Heart right ventricle (tissue), 16 donors: ENCODE measurements around the gene SLIT3. TPM values are rescaled to one million over a fixed set of nuclear protein-coding genes. Genes with fewer than 3 reads are reported as not detected.

Experiments used
- ATAC-seq, 8 donors: fragments of 200-7000 bp; cut with Tn5 transposase; one replicate each; pipeline ENCODE4 v1.9.1; 2020; ENCODE audit warnings: mild to moderate bottlenecking in 8 of 8, moderate library complexity in 8 of 8, moderate number of reproducible peaks in 1 of 8
- DNase-seq, 2 donors: peaks; one replicate each; pipeline ENCODE4 v3.0.0-alpha.2; 2020
- H3K27ac ChIP-seq, 10 donors: fragments of 200-600 bp; sonication (generic) in 2 of 10; one replicate each; pipeline versions ENCODE4 v1.5.0 to v1.8.0; 2020 to 2022; ENCODE audit warnings: mild to moderate bottlenecking in 3 of 10
- H3K27me3 ChIP-seq, 7 donors: fragments of 200-600 bp; one replicate each; pipeline ENCODE4 v1.8.0; 2021 to 2022; ENCODE audit warnings: mild to moderate bottlenecking in 2 of 7
- H3K36me3 ChIP-seq, 9 donors: fragments of 200-600 bp; sonication (generic) in 1 of 9; one replicate each; pipeline versions ENCODE4 v1.5.0 to v1.8.0; 2020 to 2022; ENCODE audit warnings: mild to moderate bottlenecking in 2 of 9
- H3K4me1 ChIP-seq, 9 donors: fragments of 200-600 bp; sonication (generic) in 1 of 9; one replicate each; pipeline versions ENCODE4 v1.5.0 to v1.8.0; 2020 to 2022; ENCODE audit warnings: mild to moderate bottlenecking in 4 of 9
- H3K4me3 ChIP-seq, 10 donors: fragments of 200-600 bp; sonication (generic) in 2 of 10; one replicate each; pipeline versions ENCODE4 v1.5.0 to v1.8.0; 2020 to 2022; ENCODE audit warnings: mild to moderate bottlenecking in 7 of 10, moderate library complexity in 2 of 10
- H3K9me3 ChIP-seq, 11 donors: fragments of 200-600 bp in 10 of 11; sonication (generic) in 2 of 11; one replicate each; pipeline versions ENCODE4 v1.5.0 to v1.8.0; 2013 to 2022; ENCODE audit warnings: mild to moderate bottlenecking in 2 of 11, control low read depth in 1 of 11, moderate library complexity in 1 of 11
- WGBS, 2 donors: extraction: QIAGEN DNeasy Blood & Tissue Kit; methylation state at CpG; one replicate each; pipeline ENCODE4 v1.1.7; 2013; ENCODE audit warnings: inconsistent platforms in 1 of 2; 5-methylcytosine and 5-hydroxymethylcytosine counted together
- intact Hi-C, 10 donors: fragments of 100-400 bp; cut with DNase I; formaldehyde crosslinking; loops; one replicate each; pipeline versions ENCODE4 v1.11.1 to v1.14.2; 2022
- polyA plus RNA-seq, 2 donors: library from polyadenylated mRNA; stranded (reverse); fragments of 200-250 nt; gene quantifications; one replicate each; pipeline ENCODE4 v1.2.3, GENCODE V29; 2013
- total RNA-seq, 10 donors: library from RNA; stranded (reverse); fragmentation: NEBNext Ultra II Directional in 3 of 10; extraction: Animal tissue kit (Norgen Biotek cat#: 25700) in 3 of 10; gene quantifications; one replicate each; pipeline versions ENCODE4 v1.2.1 to v1.2.4, GENCODE V29; 2021 to 2023
- TF ChIP-seq, protein P1 (sequence below), 9 donors: fragments of 200-600 bp; sonication (generic) in 2 of 9; IDR thresholded peaks; one replicate each; pipeline versions ENCODE4 v1.5.0 to v1.8.0; 2021 to 2022; ENCODE audit warnings: antibody characterized with exemption in 9 of 9, mild to moderate bottlenecking in 5 of 9, moderate library complexity in 1 of 9
- donor health status: Arrhythmogenic right ventricular cardiomyopathy.
- donor health status: ischemic (EF 13 %, LVEDD 7.1; RV severe dilation, severe dysfunction).
- donor health status: healthy with polysubstance abuse.
- donor health status: DM: no; HTN: yes; CAD: no.
- donor health status: DM: no; HTN: no; CAD: no.
- donor health status: ischemic (EF 25% LVEDD 6.9; RV normal size, moderate dysfunction).
- donor health status: ischemic (EF 25% LVEDD 5.7; RV mildly dilated, moderate dysfunction).
- donor health status: healthy.
- donor health status: DM: yes; HTN: yes; CAD: no.
- donor health status: Ischemic cardiomyopathy.
- donor health status: ischemic (EF 35%, LVEDD 5.7; RV mildly dilated, moderate dysfunction).
- donor health status: nonischemic (EF 11% LVEDD 7.7; RV severe dilation, severe dysfunction).
- donor health status: DM: yes; HTN: yes; CAD: no.
- donor health status: PGD.
- donor health status: ischemic (EF 29% LVEDD 5.4; RV normal size, mild dysfunction).
- donor health status: nonischemic (EF 23%, LVEDD 6.1; RV moderate dilation, normal function).

The SLIT3 gene
- total and polyA plus RNA-seq, 12 donors = 2.0 to 29.2 (median 12.1) TPM

DNA sequence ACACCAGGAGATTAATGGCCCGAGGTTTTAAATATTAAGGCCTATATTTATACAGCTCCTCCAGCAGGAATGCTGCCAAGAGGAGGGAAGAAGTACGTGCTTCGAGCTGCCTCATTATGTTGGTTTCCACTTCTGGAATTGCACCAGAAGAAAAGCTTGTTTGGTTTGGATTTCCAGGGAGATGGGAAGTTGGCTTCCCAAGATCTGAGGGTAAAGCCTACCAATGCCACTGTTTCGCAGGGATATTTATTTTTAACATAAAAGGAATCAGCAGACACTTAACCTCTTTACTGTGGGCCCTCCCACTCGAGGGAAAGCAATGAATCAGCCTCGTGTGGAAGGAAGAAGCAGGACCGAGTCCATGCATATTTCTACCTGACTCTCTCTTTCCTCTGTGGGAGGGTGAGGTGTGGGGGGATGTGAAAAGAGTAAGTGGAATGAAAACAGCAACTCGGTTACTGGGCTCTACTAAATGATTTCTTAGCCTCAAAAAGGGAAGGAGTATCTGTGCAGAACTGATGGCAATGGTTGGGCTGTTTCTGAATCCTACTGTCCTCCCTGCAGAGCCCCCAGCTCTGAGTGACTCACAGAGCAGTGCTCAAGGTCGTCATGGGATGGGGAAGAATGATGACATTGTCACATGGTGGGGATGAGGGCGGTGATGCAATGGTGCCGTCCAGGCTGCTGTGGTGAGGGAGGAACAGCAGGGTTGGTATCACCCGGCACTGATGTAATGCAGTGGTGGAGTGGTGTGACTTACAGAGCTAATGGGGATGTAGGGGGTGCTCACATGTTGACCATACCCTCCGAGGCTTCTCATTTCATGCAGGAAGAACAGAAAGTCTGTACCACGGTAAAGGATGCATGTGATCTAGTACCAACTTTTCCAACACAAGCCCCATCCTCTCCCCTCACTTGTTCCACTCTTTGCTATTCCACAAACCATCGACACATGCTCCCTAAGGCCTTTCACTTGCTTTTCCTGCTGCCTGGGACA is 506.8 kb downstream of the SLIT3 start:
- H3K27me3 ChIP-seq = no peaks in the 10 kb centered on the region
- TF ChIP-seq, protein P1, sequence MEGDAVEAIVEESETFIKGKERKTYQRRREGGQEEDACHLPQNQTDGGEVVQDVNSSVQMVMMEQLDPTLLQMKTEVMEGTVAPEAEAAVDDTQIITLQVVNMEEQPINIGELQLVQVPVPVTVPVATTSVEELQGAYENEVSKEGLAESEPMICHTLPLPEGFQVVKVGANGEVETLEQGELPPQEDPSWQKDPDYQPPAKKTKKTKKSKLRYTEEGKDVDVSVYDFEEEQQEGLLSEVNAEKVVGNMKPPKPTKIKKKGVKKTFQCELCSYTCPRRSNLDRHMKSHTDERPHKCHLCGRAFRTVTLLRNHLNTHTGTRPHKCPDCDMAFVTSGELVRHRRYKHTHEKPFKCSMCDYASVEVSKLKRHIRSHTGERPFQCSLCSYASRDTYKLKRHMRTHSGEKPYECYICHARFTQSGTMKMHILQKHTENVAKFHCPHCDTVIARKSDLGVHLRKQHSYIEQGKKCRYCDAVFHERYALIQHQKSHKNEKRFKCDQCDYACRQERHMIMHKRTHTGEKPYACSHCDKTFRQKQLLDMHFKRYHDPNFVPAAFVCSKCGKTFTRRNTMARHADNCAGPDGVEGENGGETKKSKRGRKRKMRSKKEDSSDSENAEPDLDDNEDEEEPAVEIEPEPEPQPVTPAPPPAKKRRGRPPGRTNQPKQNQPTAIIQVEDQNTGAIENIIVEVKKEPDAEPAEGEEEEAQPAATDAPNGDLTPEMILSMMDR (IDR thresholded peaks at IDR 0.05) = no peak
- H3K9me3 ChIP-seq = no peaks in the 10 kb centered on the region
- intact Hi-C loops = no loop called here
- ATAC-seq (peak in 7 of 8 donors; percentile 43 to 61 (median 52)), DNase-seq (no peak)
- H3K36me3 ChIP-seq = no peaks in the 10 kb centered on the region
- no peak overlapping the region for H3K4me3 ChIP-seq
- peak overlapping the region in 1 of 10 donors; percentile 16 for H3K27ac ChIP-seq
- WGBS, 2 donors = 45 to 46% methylated on average over 15 of the region's 15 CpGs
- peaks cover 0 to 13% (median 3%) of the 10 kb centered on the region in 9 donors for H3K4me1 ChIP-seq

DNA sequence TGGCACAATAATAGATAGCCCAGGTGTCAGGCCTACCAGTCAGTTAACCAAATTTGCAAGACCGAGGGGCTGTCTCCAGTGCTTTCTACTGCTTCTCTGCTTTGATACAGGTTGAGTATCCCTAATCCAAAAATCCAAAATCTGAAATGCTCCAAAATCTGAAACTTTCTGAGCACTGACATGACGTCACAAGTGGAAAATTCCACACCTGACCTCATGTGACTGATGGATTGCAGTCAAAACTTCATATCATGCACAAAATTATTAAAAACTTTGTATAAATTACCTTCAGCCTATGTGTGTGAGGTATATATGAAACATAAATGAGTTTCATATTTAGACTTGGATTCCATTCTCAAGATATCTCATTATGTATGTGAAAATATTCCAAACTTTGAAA is 508.3 kb downstream of the SLIT3 start:
- 92% methylated on average over 2 of the region's 2 CpGs for WGBS, 2 donors
- DNase-seq (no peak), ATAC-seq (no peak)
- intact Hi-C loops = no loop called here
- no peaks in the 10 kb centered on the region for H3K36me3 ChIP-seq
- no peaks in the 10 kb centered on the region for H3K27me3 ChIP-seq
- no peak overlapping the region for H3K27ac ChIP-seq
- H3K4me3 ChIP-seq = no peak overlapping the region
- no peaks in the 10 kb centered on the region for H3K9me3 ChIP-seq
- peaks cover 0 to 13% (median 3%) of the 10 kb centered on the region in 9 donors for H3K4me1 ChIP-seq
- TF ChIP-seq, protein P1 (IDR thresholded peaks at IDR 0.05) = no peak

DNA sequence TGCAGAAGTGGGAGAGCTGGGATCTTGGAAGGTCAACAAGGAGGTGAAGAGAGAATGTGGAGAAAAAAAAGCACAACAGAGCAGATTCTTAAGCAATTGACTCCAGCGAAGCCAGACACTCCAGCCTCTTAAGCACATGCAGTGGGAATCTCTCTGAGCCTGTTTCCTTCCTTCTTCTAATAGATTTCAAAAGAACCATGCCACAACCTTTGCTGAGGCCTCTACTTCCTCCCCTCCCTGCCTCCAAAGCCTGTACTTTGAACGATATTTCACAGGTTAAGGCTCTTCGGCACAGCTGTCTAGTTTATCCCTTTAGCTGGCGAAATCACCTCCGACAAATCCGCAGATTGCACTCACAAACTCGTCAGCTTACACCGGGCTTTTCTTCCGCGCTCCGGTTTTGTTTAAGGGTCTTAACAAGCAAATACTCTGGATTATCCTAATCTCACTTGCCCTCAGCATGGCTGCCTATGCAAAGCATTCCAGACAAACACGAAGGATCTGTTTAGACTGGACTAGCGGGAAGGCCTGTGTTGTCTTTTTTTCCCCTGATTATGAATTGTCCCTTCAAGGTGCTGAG is 510.2 kb downstream of the SLIT3 start:
- H3K36me3 ChIP-seq = no peaks in the 10 kb centered on the region
- H3K27me3 ChIP-seq = no peaks in the 10 kb centered on the region
- H3K27ac ChIP-seq = no peak overlapping the region
- intact Hi-C loops = no loop called here
- ATAC-seq = no peak
- H3K4me1 ChIP-seq = peaks cover 0 to 13% (median 3%) of the 10 kb centered on the region in 9 donors
- no peak overlapping the region for H3K4me3 ChIP-seq
- no peaks in the 10 kb centered on the region for H3K9me3 ChIP-seq
- TF ChIP-seq, protein P1 (IDR thresholded peaks at IDR 0.05) = no peak
- DNase-seq = no peak
- WGBS, 2 donors = 86 to 88% methylated on average over 13 of the region's 13 CpGs

DNA sequence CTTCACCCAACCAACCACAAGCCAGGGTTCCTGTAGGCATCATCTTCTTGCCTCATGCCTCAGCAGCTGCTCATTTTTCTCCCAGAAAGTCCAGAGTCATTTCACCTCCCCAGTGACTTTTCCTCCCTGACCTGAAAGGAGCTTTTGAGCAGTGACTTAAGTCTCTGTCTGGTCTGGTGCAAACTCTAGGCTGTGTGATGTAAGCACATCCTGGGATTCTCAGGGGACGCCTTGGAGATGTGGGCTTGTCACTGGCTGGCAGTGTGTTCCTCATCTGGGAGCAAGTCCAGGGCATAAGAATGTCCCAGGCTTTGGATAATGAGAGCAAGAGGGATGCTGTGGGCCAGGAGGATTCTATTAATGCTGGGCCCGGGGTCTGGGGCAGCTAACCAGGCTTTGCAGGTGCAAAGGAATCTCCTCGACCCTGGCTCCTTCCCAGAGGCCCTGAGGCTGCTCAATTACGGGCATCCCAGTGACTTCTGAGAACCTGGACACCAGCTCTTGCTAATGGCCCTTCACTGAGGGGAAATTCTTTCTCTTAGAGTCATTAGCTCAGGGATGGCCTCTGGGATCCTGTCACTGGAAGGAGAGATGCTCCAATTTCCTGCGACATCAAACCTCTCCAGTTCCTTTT is 510.8 kb downstream of the SLIT3 start:
- DNase-seq = no peak
- 68 to 82% methylated on average over 5 of the region's 5 CpGs for WGBS, 2 donors
- intact Hi-C loops = no loop called here
- H3K27ac ChIP-seq = no peak overlapping the region
- peaks cover 0 to 13% (median 3%) of the 10 kb centered on the region in 9 donors for H3K4me1 ChIP-seq
- no peaks in the 10 kb centered on the region for H3K27me3 ChIP-seq
- no peaks in the 10 kb centered on the region for H3K36me3 ChIP-seq
- H3K4me3 ChIP-seq = no peak overlapping the region
- ATAC-seq = peak in 2 of 8 donors; percentile 17 to 38
- H3K9me3 ChIP-seq = no peaks in the 10 kb centered on the region
- TF ChIP-seq, protein P1 (IDR thresholded peaks at IDR 0.05) = no peak
